UCSD-AML1 (cell line): Measurements from ENCODE around the gene MGLL.

Experiments
- DNase-seq: peaks from one replicate; lab custom pipeline; 2025; ENCODE audit not compliant: unreplicated experiment; lab: John Stamatoyannopoulos, UW

Gene MGLL

DNA sequence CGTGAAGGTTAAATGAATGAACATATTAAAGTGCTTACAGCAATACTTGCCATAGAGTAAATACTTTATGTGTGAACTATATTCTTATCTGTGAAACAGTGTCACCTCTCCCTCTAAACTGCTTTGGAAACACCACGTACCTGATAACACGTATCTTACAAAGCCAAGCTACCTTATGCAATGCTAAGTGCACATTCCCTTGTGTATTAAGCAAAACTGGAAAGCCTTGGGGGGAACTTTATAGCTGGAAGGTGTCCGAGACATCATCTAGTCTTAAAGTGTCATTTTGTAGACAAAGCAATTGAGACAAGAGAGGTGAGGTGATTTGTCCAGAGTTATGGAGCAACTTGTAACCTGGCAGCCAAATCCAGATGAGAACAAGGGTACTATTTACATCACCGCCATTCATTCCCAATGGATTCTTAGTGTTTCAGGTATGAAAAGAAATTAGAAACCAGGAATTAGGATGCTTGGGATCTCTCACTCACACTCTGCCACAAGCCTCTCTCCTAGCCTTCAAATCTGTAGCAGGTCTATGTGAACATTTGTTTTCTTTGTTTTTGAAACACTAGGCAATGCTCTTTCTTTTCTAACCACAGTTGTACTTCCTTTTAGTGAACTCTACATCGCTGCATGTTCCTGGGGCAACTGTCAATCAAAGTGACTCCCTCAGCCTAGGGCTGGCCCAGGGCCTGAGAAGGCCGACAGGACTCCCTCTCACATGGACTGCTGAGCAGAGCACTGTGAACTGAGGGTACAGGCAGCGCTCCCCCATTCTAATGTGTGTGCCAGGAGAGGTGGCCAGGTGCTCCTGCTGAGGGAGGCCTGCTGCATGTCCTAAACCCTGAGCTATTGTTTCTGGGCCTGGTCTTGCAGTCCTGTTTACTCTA lies 13.9 kb upstream of the MGLL start:
- no peak for DNase-seq

DNA sequence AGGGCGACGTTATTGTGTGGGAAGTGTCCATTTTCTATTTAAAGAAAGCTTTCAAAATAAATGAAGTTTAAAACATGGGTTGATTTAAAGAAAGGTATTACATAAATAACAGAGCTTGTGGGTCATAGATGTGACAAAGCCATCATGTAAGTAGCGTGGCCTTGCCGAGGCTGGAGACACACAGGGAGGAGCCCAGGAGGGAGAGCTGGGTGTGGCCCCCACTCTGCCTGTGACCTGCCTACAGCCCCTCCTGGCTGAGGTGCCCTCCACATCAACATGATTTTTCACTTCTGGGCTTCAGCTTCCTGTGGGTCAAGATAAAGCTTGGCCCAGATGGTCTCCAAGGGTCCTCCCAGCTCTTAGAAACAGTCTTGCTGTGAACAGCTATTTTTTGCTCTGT lies 12.5 kb upstream of the MGLL start:
- no peak for DNase-seq

DNA sequence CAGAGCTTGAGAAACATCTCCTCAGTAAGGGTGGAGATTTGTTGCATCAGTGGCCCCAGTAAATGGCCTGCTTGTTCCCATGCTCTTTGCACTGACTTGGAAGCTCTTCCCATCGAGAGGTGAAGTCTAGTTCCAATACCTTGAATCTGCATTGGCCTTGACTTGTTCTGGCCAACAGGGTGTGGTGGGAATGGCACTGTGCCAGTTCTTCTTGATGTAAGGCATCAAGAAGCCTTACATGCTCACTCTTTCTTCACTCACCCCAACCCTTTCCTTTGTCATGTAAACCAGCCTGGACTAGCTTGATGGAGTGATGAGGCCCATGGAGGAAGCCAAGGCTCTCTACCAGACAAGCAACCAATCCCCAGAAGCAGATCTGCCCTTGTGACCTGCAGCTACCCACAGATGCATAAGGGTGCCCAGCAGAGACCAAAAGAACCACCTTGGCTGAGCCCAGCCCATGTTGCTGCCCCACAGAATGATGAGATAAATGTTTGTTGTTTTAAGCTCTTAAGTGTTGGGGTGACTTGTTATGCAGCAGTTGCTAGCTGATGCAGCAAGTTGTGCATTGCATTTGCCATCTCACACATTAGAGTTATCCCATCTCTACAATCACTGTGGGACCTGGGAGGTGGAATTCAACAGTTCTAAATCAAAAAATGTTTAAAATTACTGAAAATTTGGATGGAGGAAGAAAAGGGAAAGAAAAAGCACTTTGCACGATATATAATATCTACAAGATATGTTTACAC lies 11.1 kb upstream of the MGLL start:
- no peak for DNase-seq

DNA sequence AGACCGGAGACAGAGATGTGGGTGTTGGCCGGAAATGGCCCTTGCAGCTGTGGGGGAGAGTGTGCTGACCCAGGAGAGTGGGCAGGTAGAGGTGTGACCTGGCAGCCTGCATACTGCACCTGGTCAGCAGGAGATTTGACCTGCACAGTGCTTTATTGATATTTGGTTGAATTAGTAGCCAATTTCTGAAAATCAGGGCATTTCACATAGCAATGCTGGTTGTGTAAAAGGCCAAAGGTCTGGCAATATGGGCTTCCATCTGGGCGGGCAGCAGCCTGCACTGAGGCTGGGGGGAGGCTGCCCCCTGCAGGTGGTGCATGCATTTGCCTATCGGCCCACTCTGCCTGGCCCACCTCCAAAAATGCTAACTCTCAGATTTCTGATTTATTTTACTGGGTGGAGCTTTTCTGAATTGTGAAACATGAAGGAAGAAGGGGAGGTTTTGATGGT lies 9.4 kb upstream of the MGLL start:
- DNase-seq, result peak; percentile 68

DNA sequence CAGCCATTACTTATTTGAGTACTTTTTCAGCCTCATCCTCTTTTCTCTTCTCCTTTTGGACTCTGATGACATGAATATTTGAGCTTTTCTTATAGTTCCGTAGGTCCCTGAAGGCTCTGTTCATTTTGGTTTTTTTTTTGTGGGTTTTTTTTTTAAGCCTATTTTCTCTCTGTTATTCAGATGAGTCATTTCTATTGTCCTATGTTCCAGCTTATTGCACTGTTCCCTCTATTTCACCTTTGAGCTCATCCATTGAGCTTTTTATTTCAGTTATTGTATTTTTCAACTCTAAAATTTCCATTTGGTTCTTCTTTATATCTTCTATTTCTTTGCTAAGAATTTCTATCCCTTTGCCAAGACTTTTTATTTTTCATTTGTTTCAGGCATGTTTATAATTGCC lies 7.2 kb upstream of the MGLL start:
- no peak for DNase-seq

DNA sequence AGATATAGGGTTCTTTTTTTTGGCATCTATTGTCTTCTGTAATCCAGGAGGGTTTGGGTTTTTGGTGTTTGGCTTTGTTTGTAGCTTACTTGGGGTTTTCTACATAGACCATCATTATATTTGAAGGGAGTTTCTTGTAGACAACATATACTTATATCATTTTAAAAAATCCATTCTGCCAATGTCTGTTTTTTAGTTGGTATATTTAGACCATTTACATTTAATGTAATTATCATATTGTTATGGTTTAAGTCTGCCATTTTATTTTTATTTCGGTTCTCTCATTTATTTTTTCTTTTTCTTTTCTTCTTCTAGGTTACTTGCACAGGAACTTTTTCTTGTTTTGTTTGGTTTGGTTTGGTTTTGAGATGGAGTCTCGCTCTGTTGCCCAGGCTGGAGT lies 5.5 kb upstream of the MGLL start:
- DNase-seq, result no peak

DNA sequence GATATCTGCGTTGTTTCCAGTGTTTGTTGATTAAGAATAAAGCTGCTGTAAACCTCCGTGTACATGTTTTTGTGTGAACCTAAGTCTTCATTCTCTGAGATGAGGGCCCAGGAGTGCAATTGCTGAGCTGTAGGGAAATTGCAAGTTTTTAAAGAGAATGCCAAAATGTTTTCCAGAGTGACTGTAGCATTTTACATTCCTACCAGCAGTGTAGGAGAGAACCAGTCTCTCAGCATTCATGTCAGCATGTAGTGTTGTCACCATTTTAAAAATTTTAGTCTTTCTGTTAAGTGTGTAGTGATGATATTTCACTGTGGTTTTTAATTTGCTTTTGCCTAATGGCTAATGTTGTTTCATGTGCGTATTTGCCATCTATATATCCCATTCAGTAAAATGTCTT lies 3.4 kb upstream of the MGLL start:
- DNase-seq, result no peak

DNA sequence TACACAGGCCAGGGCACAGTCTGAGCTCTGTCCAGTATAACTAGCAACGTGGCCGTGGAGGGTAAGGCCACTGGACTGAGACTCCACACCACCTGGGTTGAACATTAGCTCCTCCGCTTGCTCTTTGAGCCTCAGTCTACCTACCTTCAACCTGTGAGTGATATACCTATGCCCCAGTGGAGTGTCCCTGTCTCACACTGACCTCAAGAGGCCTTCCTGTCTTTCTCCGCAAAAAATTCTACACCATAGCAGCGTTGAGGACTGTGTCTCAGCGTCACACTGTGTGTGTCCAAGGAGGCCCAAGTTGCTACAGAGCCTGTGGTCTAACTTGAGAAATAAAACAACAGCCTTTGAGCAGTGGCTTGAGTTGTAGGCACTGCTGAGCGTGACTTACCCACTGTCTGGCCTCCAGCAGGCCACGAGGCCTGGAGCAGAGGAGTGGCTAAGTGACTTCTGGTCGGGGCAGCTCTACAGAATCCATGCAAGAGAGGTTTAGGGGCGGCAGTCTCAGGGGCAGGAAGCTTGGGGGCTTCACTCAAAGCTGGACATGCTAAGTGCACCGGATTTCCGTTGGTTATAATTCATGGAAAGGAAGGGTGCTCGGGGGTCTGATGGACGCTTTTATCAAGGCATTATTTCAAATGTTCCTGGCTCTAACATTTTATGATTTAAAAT lies 2.0 kb upstream of the MGLL start:
- DNase-seq, result no peak

DNA sequence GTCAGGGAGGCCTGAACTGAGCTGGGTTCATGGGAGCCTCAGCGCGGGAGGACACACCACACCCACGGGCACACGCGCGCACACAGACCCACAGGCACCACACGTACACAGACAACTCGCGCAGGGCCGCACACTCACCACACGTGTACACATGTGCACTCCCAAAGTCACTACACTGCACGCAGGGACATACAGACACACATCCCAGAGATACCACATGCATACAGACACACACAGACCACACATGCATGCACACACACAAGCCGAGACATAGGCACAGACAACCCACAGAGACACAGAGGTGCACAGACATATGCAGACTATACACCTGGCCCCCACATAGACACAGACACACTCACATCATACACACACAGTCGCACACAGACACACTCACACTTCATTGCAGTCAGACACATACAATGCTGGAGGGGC lies 1.1 kb upstream of the MGLL start:
- DNase-seq, result no peak

DNA sequence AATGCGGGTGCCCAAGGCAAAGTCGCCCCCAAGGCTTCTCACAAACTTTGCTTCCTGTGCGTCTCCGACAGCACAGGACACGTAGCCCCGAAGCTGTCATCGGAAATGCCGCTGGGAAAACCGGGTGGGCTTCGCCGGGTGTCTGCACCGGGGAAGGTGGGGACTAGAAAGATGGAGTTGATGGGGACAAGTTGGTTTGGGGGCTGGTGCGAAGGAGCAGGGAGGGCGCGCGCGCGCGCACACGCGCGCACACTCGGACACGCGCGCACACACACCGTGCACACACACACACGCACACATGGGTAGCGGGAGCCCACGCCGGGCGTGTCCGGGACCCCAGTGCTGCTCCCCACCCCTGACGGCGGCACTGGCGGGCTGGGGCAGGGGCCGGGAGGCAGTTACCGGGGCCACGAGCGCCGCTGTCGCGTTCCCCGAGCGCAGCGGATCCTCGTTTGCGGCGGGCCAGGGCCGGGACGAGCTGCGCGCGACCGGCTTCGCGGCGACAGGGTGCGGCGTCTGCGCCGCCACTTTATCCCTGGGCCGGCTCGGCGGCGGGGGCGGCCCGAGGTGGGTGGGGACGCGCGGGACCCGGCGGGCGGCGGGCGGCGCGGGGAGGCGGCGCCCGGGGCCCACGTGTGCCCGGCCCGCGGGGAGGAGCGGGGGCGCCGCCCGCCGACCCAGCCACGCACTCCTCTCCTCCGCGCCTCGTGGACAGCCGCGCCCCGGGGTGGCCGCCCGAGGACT lies 539 bp upstream of the MGLL start:
- no peak for DNase-seq

DNA sequence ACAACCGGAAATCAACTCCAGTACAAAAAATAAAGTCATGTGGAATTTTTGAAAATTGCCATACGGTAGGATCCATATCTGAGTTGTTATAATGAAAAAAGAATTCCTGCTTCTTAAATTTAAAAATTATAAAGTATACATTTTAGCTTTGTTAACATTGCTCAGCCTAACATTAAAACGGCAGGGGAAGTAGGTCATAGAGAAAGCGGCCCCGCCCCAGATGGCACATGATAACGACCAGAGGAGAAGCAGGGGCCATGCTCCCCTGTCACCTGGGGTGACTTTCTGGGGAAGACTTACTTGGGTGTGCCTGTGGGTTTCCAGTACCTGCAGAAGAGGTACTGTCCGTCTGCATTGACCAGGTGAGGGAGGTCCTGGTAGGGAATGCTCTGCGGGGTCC lies 921 bp downstream of the MGLL start:
- DNase-seq, result no peak

DNA sequence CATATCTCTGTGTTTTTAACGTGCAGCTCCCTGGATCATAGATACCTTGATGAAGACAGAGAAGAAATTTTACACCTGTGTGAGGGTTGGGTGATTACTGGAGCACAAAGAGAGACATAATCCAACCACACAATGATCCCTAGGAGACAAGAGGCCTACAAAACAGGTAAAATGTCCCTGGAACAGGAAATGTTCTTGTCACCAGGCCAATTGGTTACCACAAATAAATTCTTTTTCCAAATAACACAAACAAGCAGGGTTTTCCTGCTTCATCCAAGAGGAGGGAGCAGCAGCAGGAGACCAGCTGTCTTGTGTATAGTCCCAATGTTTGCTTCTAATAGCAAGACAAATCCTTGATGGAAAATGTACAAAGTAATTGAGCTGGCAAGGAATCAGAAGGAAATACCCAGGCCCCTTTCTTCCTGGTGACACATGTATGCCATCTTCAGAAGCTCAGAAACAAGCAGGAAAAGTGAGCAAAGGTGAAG lies 1.4 kb downstream of the MGLL start:
- DNase-seq, result no peak

DNA sequence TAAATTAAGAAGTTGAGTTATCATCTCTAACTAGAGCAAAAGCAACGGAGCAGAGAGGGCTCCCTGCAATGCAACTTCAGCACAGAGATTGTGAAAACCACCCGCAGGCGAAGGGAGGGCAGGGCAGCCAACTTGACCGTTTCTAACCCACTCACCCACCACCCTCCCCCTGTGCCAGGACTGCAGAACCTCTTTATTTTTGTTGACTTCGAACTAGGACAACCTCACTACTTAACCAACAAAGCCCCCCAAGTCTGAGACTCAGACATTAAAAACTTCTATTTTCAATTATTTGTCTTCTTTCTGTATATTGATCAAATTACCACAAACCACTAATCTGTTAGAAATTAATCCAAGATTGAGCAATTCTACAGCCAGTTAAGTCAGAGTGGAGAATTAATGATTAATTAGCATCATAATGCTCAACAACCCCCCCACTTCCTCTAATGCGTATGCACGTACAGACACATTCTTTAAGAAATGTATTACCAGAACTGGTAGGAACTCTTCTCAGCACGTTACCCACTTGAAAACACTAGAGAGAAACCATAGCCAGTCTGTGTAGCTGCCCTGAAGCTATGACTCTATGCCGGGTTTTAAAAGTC lies 2.0 kb downstream of the MGLL start:
- DNase-seq, result no peak

DNA sequence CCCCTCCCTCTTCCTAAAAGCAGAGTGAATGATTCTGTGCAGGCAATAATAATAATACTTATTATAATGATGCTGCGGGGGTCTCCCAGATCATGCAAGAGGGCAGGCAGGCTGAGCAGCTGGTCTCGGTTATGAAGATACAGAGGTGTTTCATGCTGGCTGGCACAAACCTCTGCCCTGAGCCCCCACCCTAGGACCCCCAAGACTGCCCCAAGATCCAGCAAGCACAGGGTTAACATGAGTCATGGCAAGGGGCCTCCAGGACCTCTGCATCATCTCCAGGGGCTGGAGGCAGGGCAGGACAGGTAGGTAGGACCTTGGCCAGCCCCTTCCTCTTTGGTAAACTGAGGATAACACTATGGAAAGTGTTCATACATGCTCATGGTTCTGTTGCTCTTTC lies 2.7 kb downstream of the MGLL start:
- no peak for DNase-seq

DNA sequence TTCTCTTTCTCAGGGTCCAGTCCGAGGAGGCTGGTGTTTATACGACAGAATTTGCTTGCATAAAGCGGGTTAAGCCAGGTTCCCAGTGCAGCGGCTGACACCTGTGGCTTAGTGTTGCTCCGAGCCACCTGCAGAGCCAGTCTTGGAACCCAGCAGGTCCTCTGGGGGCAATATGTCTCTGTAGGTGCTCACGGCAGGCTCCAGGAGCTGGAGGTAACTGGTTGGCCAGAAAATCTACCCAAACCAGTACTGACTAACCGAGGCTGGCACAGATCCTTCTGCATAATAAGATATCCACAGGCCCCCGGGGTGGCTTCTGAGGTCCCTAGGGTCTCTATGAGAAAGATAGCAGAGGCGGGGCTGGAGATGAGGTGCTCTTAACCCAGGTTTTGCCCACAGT lies 3.2 kb downstream of the MGLL start:
- no peak for DNase-seq

DNA sequence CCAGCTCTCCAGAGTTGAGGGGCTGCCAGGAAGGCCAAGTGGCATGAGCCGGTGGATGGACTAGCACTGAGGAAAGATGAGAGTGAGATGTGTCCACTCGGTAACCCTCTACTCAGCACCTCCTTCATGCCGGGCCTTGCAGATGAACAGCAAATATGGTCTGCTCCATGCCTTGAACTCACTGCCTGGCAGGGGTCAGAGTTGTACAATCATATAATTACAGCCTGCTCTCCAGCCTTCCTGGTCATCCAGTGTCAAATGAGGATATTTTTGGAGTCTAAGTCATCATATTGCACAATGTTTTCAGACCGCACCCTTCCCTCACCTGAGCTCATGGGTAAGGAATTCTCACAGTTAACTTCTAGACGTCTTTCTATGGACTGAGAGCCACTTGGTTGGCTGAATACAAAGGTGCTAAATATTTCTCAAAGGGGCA lies 4.9 kb downstream of the MGLL start:
- DNase-seq, result no peak

DNA sequence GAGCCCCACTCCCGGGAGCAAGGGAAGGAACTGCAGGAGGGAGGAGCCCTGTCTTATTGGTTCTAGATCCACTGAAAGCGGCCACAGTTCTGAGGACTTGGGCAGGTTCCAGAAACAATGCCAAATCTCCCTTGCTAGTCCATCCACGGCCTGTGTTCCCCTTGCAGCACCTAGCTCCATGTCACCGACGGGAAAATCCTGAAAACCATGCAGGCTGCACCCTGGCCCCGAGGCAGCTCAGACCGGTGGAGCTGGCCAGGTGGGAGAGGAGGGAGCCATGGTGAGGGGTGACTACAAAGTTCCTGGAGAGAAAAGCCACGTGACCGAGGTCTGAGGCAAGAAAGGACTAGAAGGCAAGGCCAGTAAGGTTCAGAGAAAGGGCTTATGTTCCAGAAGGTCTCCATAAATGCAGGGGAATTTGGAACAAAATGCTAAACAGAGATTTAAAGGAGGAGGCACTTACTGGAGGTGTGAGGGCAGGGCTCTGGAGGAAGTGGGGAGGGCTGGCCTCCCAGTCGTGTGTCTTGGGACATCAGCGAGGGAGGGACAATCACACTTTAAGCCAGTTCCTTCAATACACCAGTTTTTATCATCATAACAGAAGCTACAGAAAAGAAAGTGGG lies 5.4 kb downstream of the MGLL start:
- DNase-seq, result no peak

DNA sequence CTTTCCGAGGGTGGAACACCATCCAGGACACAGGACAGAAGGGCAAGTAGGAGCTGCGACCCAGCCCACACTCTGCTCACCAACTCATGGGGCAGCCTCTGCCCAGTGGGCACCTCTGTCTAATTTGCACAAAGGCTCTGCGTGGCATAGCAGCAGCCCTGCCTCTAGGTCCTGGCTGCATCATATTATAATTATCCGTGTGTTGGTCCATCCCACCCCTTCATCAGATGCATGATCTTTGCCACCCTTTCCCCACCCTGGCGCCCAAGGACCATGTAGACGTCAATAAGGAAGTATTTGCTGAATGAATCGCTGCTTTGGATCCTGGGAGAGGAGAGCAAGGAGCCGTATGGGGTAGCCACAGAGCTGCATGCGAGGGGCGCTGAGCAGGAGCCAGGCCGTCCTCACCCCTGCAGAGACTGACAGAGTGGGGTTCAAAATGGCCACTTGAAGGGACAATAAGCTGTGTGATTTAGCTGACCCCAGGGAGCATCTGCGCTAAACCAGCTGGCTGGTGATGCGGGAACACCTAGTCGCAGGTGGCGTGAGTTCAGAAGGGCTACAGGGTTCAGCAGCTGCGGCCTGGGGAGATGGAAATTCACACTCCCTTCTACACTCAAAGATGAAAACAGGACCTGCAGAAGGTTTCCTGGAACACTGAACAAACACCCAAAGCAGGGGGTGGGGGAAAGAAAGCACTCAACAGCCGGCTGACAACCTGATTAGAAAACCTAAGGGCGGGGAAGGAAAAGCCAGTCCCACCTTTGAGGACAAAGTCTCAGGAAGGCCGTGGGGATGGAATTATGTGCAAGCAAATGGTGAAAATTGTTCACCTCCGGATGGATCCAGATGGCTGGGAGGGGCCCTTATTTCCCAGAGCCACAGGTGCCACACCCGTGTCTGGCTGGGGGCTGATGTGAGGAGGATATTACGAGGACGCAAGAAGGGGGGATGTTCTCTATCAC lies 6.4 kb downstream of the MGLL start:
- DNase-seq, result no peak

DNA sequence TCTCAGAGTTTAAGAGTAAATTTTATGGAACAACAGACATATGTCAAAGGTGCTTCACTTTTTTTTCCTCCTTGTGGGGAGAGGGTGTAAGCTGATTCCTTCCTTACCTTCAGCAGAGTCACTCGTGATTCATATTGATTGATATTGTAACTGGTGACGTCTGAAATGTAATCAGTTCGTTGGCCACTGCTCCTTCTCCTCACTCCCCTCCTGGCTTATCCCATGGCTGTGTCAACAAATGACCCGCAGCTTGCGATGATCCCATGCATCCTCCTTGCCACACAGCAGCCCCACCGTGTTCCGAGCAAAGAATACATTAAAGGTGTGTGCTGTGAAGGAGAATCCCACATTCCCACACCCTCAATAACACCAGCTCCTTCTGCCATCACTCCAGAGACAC lies 7.3 kb downstream of the MGLL start:
- DNase-seq, result no peak
